H9 (cell line): ENCODE measurements around the gene DLGAP4. TPM values are rescaled to one million over a fixed set of nuclear protein-coding genes. Genes with fewer than 3 reads are reported as not detected.

Experiments
- DNase-seq: peaks from one replicate; pipeline ENCODE4 v3.0.0-alpha.2; 2017
- H2AFZ ChIP-seq: one replicate; pipeline ENCODE4 v1.6.1; 2013; ENCODE audit warnings: mild to moderate bottlenecking, low read length, control low read depth, moderate library complexity
- H2AK5ac ChIP-seq: 2 replicates; pipeline ENCODE4 v1.6.1; 2013; ENCODE audit warnings: low read length, control low read depth, mixed read lengths; ENCODE audit not compliant: insufficient read length
- H2BK120ac ChIP-seq: one replicate; pipeline ENCODE4 v1.6.1; 2013; ENCODE audit warnings: low read depth, mild to moderate bottlenecking, low read length, control low read depth, inconsistent platforms; ENCODE audit not compliant: poor library complexity, severe bottlenecking
- H2BK12ac ChIP-seq: 2 replicates; pipeline ENCODE4 v1.6.1; 2013; ENCODE audit warnings: low read length, control low read depth, mixed read lengths, low read depth; ENCODE audit not compliant: insufficient read length
- H2BK15ac ChIP-seq: 2 replicates; pipeline ENCODE4 v1.6.1; 2013; ENCODE audit warnings: low read depth, low read length, control low read depth
- H2BK20ac ChIP-seq: one replicate; pipeline ENCODE4 v1.6.1; 2013; ENCODE audit warnings: low read depth, mild to moderate bottlenecking, low read length, control low read depth, inconsistent platforms; ENCODE audit not compliant: poor library complexity, severe bottlenecking
- H2BK5ac ChIP-seq: 2 replicates; pipeline ENCODE4 v1.6.1; 2013; ENCODE audit warnings: low read length, control low read depth, mixed read lengths; ENCODE audit not compliant: insufficient read length
- H3K14ac ChIP-seq: 2 replicates; pipeline ENCODE4 v1.6.1; 2013; ENCODE audit warnings: low read length, control low read depth; ENCODE audit not compliant: insufficient read depth
- H3K18ac ChIP-seq: 2 replicates; pipeline ENCODE4 v1.6.1; 2013; ENCODE audit warnings: low read depth, mild to moderate bottlenecking, mixed read lengths, low read length, control low read depth; ENCODE audit not compliant: insufficient read length
- H3K23ac ChIP-seq: 2 replicates; pipeline ENCODE4 v1.6.1; 2013; ENCODE audit warnings: low read length, control low read depth, mixed read lengths, low read depth; ENCODE audit not compliant: insufficient read length
- H3K23me2 ChIP-seq: 2 replicates; pipeline ENCODE4 v1.6.1; 2013; ENCODE audit warnings: low read depth, mild to moderate bottlenecking, mixed read lengths, low read length, control low read depth; ENCODE audit not compliant: insufficient read length, poor library complexity, severe bottlenecking
- H3K27ac ChIP-seq: 2 replicates; pipeline ENCODE4 v1.5.1; 2013; ENCODE audit warnings: low read length, control low read depth, mixed read lengths, low read depth; ENCODE audit not compliant: insufficient read length
- H3K27me3 ChIP-seq: 2 replicates; pipeline ENCODE4 v1.6.1; 2013; ENCODE audit warnings: low read length, control low read depth, inconsistent platforms; ENCODE audit not compliant: insufficient read depth
- H3K4ac ChIP-seq: 2 replicates; pipeline ENCODE4 v1.6.1; 2013; ENCODE audit warnings: low read depth, mild to moderate bottlenecking, control low read depth, inconsistent platforms, low read length, moderate library complexity
- H3K4me1 ChIP-seq: 2 replicates; pipeline ENCODE4 v1.6.1; 2013; ENCODE audit warnings: low read length, control low read depth, inconsistent platforms; ENCODE audit not compliant: insufficient read depth
- H3K4me2 ChIP-seq: 2 replicates; pipeline ENCODE4 v1.6.1; 2013; ENCODE audit warnings: low read length, control low read depth, mixed read lengths; ENCODE audit not compliant: insufficient read length, insufficient read depth
- H3K56ac ChIP-seq: 2 replicates; pipeline ENCODE4 v1.6.1; 2013; ENCODE audit warnings: low read depth, mild to moderate bottlenecking, mixed read lengths, low read length, control low read depth; ENCODE audit not compliant: insufficient read length
- H3K79me1 ChIP-seq: 2 replicates; pipeline ENCODE4 v1.6.1; 2013; ENCODE audit warnings: low read depth, mild to moderate bottlenecking, moderate library complexity, low read length, control low read depth, inconsistent platforms; ENCODE audit not compliant: insufficient read depth, poor library complexity, severe bottlenecking
- H3K79me2 ChIP-seq: 2 replicates; pipeline ENCODE4 v1.6.1; 2013; ENCODE audit warnings: low read length, control low read depth, inconsistent platforms; ENCODE audit not compliant: insufficient read depth
- H3K9ac ChIP-seq: 2 replicates; pipeline ENCODE4 v1.6.1; 2013; ENCODE audit warnings: low read length, control low read depth, mixed read lengths; ENCODE audit not compliant: insufficient read length; ENCODE audit errors: extremely low read depth
- H3K9me3 ChIP-seq: one replicate; pipeline ENCODE4 v1.6.1; 2013; ENCODE audit warnings: low read depth, low read length, inconsistent platforms; ENCODE audit not compliant: control insufficient read depth
- H3T11ph ChIP-seq: one replicate; pipeline ENCODE4 v1.6.1; 2013; ENCODE audit warnings: mild to moderate bottlenecking, low read length, control low read depth, inconsistent platforms
- H4K20me1 ChIP-seq: one replicate; pipeline ENCODE4 v1.6.1; 2013; ENCODE audit not compliant: control insufficient read depth, insufficient read length, insufficient read depth
- H4K5ac ChIP-seq: 2 replicates; pipeline ENCODE4 v1.6.1; 2013; ENCODE audit warnings: low read depth, mild to moderate bottlenecking, mixed read lengths, low read length, control low read depth; ENCODE audit not compliant: insufficient read length
- H4K8ac ChIP-seq: replicated peaks from 2 replicates; pipeline ENCODE4 v1.6.1; 2013; ENCODE audit warnings: low read length, control low read depth, mixed read lengths, low read depth; ENCODE audit not compliant: insufficient read length
- H4K91ac ChIP-seq: 2 replicates; pipeline ENCODE4 v1.6.1; 2013; ENCODE audit warnings: low read depth, mild to moderate bottlenecking, moderate library complexity, mixed read lengths, low read length, control low read depth; ENCODE audit not compliant: insufficient read length
- H3K27ac Mint-ChIP-seq, 3 experiments: 2 replicates in 2 of 3; 3 replicates in 1 of 3; pipeline ENCODE4 v1.8.0; 2020 to 2021; ENCODE audit warnings: mixed read lengths in 3 of 3, mild to moderate bottlenecking in 1 of 3, moderate library complexity in 1 of 3
- H3K27me3 Mint-ChIP-seq: 2 replicates; pipeline ENCODE4 v1.8.0; 2021; ENCODE audit warnings: low read depth, mild to moderate bottlenecking, moderate library complexity, mixed read lengths
- H3K36me3 Mint-ChIP-seq, 3 experiments: 2 replicates in 2 of 3; 3 replicates in 1 of 3; pipeline ENCODE4 v1.8.0; 2020 to 2021; ENCODE audit warnings: low read depth in 3 of 3, mixed read lengths in 3 of 3; ENCODE audit not compliant: insufficient read depth in 1 of 3
- H3K4me1 Mint-ChIP-seq, 2 experiments: 2 replicates each; pipeline ENCODE4 v1.8.0; 2020; ENCODE audit warnings: mixed read lengths in 2 of 2
- H3K4me3 Mint-ChIP-seq, 2 experiments: 2 replicates in 1 of 2; 3 replicates in 1 of 2; pipeline ENCODE4 v1.8.0; 2020 to 2021; ENCODE audit warnings: mild to moderate bottlenecking in 2 of 2, mixed read lengths in 2 of 2, moderate library complexity in 1 of 2
- H3K9me3 Mint-ChIP-seq, 2 experiments: 2 replicates in 1 of 2; 3 replicates in 1 of 2; pipeline ENCODE4 v1.8.0; 2020; ENCODE audit warnings: mild to moderate bottlenecking in 2 of 2, mixed read lengths in 2 of 2, moderate library complexity in 1 of 2
- WGBS: extraction: QIAGEN DNeasy Blood & Tissue Kit; methylation state at CpG from one replicate; pipeline ENCODE4 v1.1.7; 2013; ENCODE audit warnings: missing lambda C conversion rate, low lambda C conversion rate, mixed read lengths; ENCODE audit not compliant: insufficient read length; ENCODE audit errors: extremely low coverage; 5-methylcytosine and 5-hydroxymethylcytosine counted together
- total RNA-seq: library from RNA; stranded (reverse); gene quantifications from 2 replicates; pipeline ENCODE4 v1.2.1, GENCODE V29; 2021
- TF ChIP-seq, protein P1 (sequence below): fragments of 200-600 bp; sonication (generic); conservative IDR thresholded peaks from 3 replicates; pipeline ENCODE4 v1.8.0; 2021; ENCODE audit warnings: antibody characterized with exemption, mild to moderate bottlenecking

The DLGAP4 gene
- total RNA-seq, 1 experiment from 2014 or later, result 48.0 TPM

- Mint-ChIP-seq H3K9me3 (peaks cover 2 to 3% of the 10 kb centered on the region in 2 experiments; a peak in 2 of 5 replicates), H3K4me3 (no peak overlapping the region), H3K27ac (no peak overlapping the region), H3K36me3 (0 out of 7 replicates have a peak, but pooled peaks cover 0 to 1% (median 0%) of the 10 kb centered on the region in 3 experiments), H3K4me1 (peaks cover 6 to 15% of the 10 kb centered on the region in 2 experiments), H3K27me3 (peaks cover 5% of the 10 kb centered on the region)
- no peak overlapping the region for H2BK20ac ChIP-seq
- H2BK12ac ChIP-seq, result no peak overlapping the region
- H2BK5ac ChIP-seq, result no peak overlapping the region
- H2BK120ac ChIP-seq, result no peak overlapping the region
- H3K56ac ChIP-seq, result no peak overlapping the region
- no peak overlapping the region for H2AK5ac ChIP-seq
- H3K9ac ChIP-seq, result no peak overlapping the region
- no peak overlapping the region for H3K14ac ChIP-seq
- no peak overlapping the region for H2BK15ac ChIP-seq
- H4K20me1 ChIP-seq, result no peaks in the 10 kb centered on the region
- H3K27ac ChIP-seq, result no peak overlapping the region
- H3K4ac ChIP-seq, result no peak overlapping the region
- H3K18ac ChIP-seq, result no peak overlapping the region
- H3K79me1 ChIP-seq, result no peaks in the 10 kb centered on the region
- no peak overlapping the region for H4K8ac ChIP-seq
- H3T11ph ChIP-seq, result no peak overlapping the region
- no CpG with 5 or more reads among the region's 3 CpGs for WGBS
- DNase-seq, result no peak
- H4K5ac ChIP-seq, result no peak overlapping the region
- TF ChIP-seq, protein P1, sequence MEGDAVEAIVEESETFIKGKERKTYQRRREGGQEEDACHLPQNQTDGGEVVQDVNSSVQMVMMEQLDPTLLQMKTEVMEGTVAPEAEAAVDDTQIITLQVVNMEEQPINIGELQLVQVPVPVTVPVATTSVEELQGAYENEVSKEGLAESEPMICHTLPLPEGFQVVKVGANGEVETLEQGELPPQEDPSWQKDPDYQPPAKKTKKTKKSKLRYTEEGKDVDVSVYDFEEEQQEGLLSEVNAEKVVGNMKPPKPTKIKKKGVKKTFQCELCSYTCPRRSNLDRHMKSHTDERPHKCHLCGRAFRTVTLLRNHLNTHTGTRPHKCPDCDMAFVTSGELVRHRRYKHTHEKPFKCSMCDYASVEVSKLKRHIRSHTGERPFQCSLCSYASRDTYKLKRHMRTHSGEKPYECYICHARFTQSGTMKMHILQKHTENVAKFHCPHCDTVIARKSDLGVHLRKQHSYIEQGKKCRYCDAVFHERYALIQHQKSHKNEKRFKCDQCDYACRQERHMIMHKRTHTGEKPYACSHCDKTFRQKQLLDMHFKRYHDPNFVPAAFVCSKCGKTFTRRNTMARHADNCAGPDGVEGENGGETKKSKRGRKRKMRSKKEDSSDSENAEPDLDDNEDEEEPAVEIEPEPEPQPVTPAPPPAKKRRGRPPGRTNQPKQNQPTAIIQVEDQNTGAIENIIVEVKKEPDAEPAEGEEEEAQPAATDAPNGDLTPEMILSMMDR, result no peak
- H3K23ac ChIP-seq, result no peak overlapping the region
- no peaks in the 10 kb centered on the region for H3K4me1 ChIP-seq
- no peak overlapping the region for H3K4me2 ChIP-seq
- H3K23me2 ChIP-seq, result no peaks in the 10 kb centered on the region
- H3K9me3 ChIP-seq, result no peaks in the 10 kb centered on the region
- no peak overlapping the region for H4K91ac ChIP-seq
- H3K27me3 ChIP-seq, result no peaks in the 10 kb centered on the region
- no peak overlapping the region for H2AFZ ChIP-seq
- no peaks in the 10 kb centered on the region for H3K79me2 ChIP-seq
These were observed 92.4 kb downstream of the DLGAP4 start for GRCh38 chr20:36398515-36398914.
